Mucosa of stomach (tissue), 1 donor: Measurements from ENCODE around the gene SPX.

Experiments
- H3K27me3 ChIP-seq: one replicate; pipeline ENCODE4 v1.7.0; 2013; ENCODE audit warnings: mild to moderate bottlenecking, low read length; ENCODE audit not compliant: control insufficient read depth, insufficient read depth
- H3K36me3 ChIP-seq: one replicate; pipeline ENCODE4 v1.7.0; 2013; ENCODE audit warnings: low read length; ENCODE audit not compliant: control insufficient read depth, insufficient read depth
- H3K4me1 ChIP-seq: one replicate; pipeline ENCODE4 v1.7.0; 2013; ENCODE audit warnings: mild to moderate bottlenecking, low read length; ENCODE audit not compliant: control insufficient read depth, insufficient read depth
- H3K4me3 ChIP-seq: one replicate; pipeline ENCODE4 v1.7.0; 2013; ENCODE audit warnings: low read length
- H3K9ac ChIP-seq: one replicate; pipeline ENCODE4 v1.7.0; 2013; ENCODE audit warnings: mild to moderate bottlenecking, low read length, moderate library complexity
- H3K9me3 ChIP-seq: one replicate; pipeline ENCODE4 v1.7.0; 2013; ENCODE audit warnings: mild to moderate bottlenecking, low read length, moderate library complexity; ENCODE audit not compliant: control insufficient read depth
- donor health status: Pancreatic carcinoma.

The SPX gene

GRCh38 chr12:21566223-21566906, 40.3 kb downstream of the SPX start:
- no peaks in the 10 kb centered on the region for H3K36me3 ChIP-seq
- H3K9ac ChIP-seq = no peak overlapping the region
- no peaks in the 10 kb centered on the region for H3K27me3 ChIP-seq
- H3K9me3 ChIP-seq = no peaks in the 10 kb centered on the region
- no peak overlapping the region for H3K4me3 ChIP-seq
- H3K4me1 ChIP-seq = no peaks in the 10 kb centered on the region

GRCh38 chr12:21566907-21567394, 40.9 kb downstream of the SPX start:
- Histone ChIP-seq H3K27me3 (no peaks in the 10 kb centered on the region), H3K9me3 (no peaks in the 10 kb centered on the region), H3K4me3 (no peak overlapping the region)

GRCh38 chr12:21568115-21568514, 42.0 kb downstream of the SPX start:
- H3K9me3 ChIP-seq = no peaks in the 10 kb centered on the region
- no peaks in the 10 kb centered on the region for H3K4me1 ChIP-seq
- no peak overlapping the region for H3K4me3 ChIP-seq
- no peak overlapping the region for H3K9ac ChIP-seq
- no peaks in the 10 kb centered on the region for H3K27me3 ChIP-seq
- H3K36me3 ChIP-seq = no peaks in the 10 kb centered on the region

More at GRCh38 chr12:21566907-21567394, 40.9 kb downstream of the SPX start:
- H3K9ac ChIP-seq = no peak overlapping the region
- H3K36me3 ChIP-seq = no peaks in the 10 kb centered on the region
- H3K4me1 ChIP-seq = no peaks in the 10 kb centered on the region

- H3K9me3 ChIP-seq = no peaks in the 10 kb centered on the region
These were observed 45.0 kb downstream of the SPX start for GRCh38 chr12:21571046-21571445.

GRCh38 chr12:21573733-21574358, 47.8 kb downstream of the SPX start:
- Histone ChIP-seq H3K9me3 (no peaks in the 10 kb centered on the region), H3K4me1 (no peaks in the 10 kb centered on the region), H3K9ac (no peak overlapping the region), H3K27me3 (no peaks in the 10 kb centered on the region), H3K4me3 (no peak overlapping the region), H3K36me3 (no peaks in the 10 kb centered on the region)

More at GRCh38 chr12:21571046-21571445, 45.0 kb downstream of the SPX start:
- no peaks in the 10 kb centered on the region for H3K36me3 ChIP-seq
- no peak overlapping the region for H3K4me3 ChIP-seq
- no peaks in the 10 kb centered on the region for H3K4me1 ChIP-seq
- H3K9ac ChIP-seq = no peak overlapping the region
- no peaks in the 10 kb centered on the region for H3K27me3 ChIP-seq

GRCh38 chr12:21576431-21576830, 50.3 kb downstream of the SPX start:
- H3K36me3 ChIP-seq = no peaks in the 10 kb centered on the region
- no peaks in the 10 kb centered on the region for H3K27me3 ChIP-seq
- H3K9ac ChIP-seq = no peak overlapping the region
- no peaks in the 10 kb centered on the region for H3K4me1 ChIP-seq
- no peak overlapping the region for H3K4me3 ChIP-seq
- H3K9me3 ChIP-seq = no peaks in the 10 kb centered on the region

- no peak overlapping the region for H3K4me3 ChIP-seq
- no peaks in the 10 kb centered on the region for H3K4me1 ChIP-seq
- H3K9me3 ChIP-seq = no peaks in the 10 kb centered on the region
- H3K27me3 ChIP-seq = no peaks in the 10 kb centered on the region
- no peaks in the 10 kb centered on the region for H3K36me3 ChIP-seq
- H3K9ac ChIP-seq = no peak overlapping the region
These were observed 51.4 kb downstream of the SPX start for GRCh38 chr12:21577516-21577915.

GRCh38 chr12:21580748-21581516, 54.8 kb downstream of the SPX start:
- Histone ChIP-seq H3K9ac (no peak overlapping the region), H3K9me3 (no peaks in the 10 kb centered on the region), H3K27me3 (no peaks in the 10 kb centered on the region), H3K4me1 (no peaks in the 10 kb centered on the region), H3K4me3 (no peak overlapping the region), H3K36me3 (no peaks in the 10 kb centered on the region)
